GM23338 (cell line): ENCODE results near the gene FOXC2. TPM values are rescaled to one million over a fixed set of nuclear protein-coding genes. Genes with fewer than 3 reads are reported as not detected.

Experiments
- ATAC-seq: fragments of 200-7000 bp; cut with Tn5 transposase; 3 replicates; pipeline ENCODE4 v1.9.1; 2020
- DNase-seq: peaks from one replicate; pipeline ENCODE4 v3.0.0-alpha.2; 2015; ENCODE audit warnings: low spot score
- H2AFZ ChIP-seq: fragments of 200-600 bp; sonication (generic); 2 replicates; pipeline ENCODE4 v1.8.0; 2016; ENCODE audit warnings: antibody characterized with exemption, mild to moderate bottlenecking, moderate library complexity
- H3F3A ChIP-seq: fragments of 200-600 bp; sonication (generic); replicated peaks from 2 replicates; pipeline ENCODE4 v1.8.0; 2017; ENCODE audit warnings: antibody characterized with exemption, mixed run types, low read depth
- H3K27ac ChIP-seq: fragments of 200-600 bp; sonication (generic); 2 replicates; pipeline ENCODE4 v1.6.1; 2016; ENCODE audit warnings: low read depth
- H3K27me3 ChIP-seq: fragments of 200-600 bp; sonication (generic); 2 replicates; pipeline ENCODE4 v1.8.0; 2016; ENCODE audit warnings: mild to moderate bottlenecking, mixed run types, moderate library complexity; ENCODE audit not compliant: insufficient read depth
- H3K36me3 ChIP-seq: fragments of 200-600 bp; sonication (generic); 2 replicates; pipeline ENCODE4 v1.8.0; 2016; ENCODE audit warnings: mild to moderate bottlenecking; ENCODE audit not compliant: insufficient read depth
- H3K4me1 ChIP-seq: fragments of 200-600 bp; sonication (generic); 2 replicates; pipeline ENCODE4 v1.8.0; 2016; ENCODE audit warnings: mild to moderate bottlenecking, moderate library complexity; ENCODE audit not compliant: insufficient read depth
- H3K4me2 ChIP-seq: fragments of 200-600 bp; sonication (generic); 2 replicates; pipeline ENCODE4 v1.7.1; 2017; ENCODE audit warnings: mixed run types
- H3K4me3 ChIP-seq: fragments of 200-600 bp; sonication (generic); 2 replicates; pipeline ENCODE4 v1.6.1; 2016; ENCODE audit warnings: mixed run types
- H3K79me2 ChIP-seq: fragments of 200-600 bp; sonication (generic); replicated peaks from 2 replicates; pipeline ENCODE4 v1.8.0; 2017; ENCODE audit warnings: mild to moderate bottlenecking; ENCODE audit not compliant: insufficient read depth
- H3K9me2 ChIP-seq: fragments of 200-600 bp; sonication (generic); 2 replicates; pipeline ENCODE4 v1.8.0; 2017; ENCODE audit not compliant: insufficient read depth
- H4K20me1 ChIP-seq: fragments of 200-600 bp; sonication (generic); replicated peaks from 2 replicates; pipeline ENCODE4 v1.8.0; 2017; ENCODE audit warnings: mild to moderate bottlenecking; ENCODE audit not compliant: insufficient read depth
- H3K27ac Mint-ChIP-seq: 2 replicates; pipeline ENCODE4 v1.8.0; 2020; ENCODE audit warnings: inconsistent platforms, mild to moderate bottlenecking, moderate library complexity, mixed read lengths
- H3K27me3 Mint-ChIP-seq: 3 replicates; pipeline ENCODE4 v1.8.0; 2022; ENCODE audit warnings: low read depth, mild to moderate bottlenecking, moderate library complexity, mixed read lengths, inconsistent platforms; ENCODE audit not compliant: insufficient read depth, poor library complexity
- H3K36me3 Mint-ChIP-seq: 3 replicates; pipeline ENCODE4 v1.8.0; 2021; ENCODE audit warnings: low read depth, mild to moderate bottlenecking, inconsistent platforms, moderate library complexity, mixed read lengths
- H3K4me1 Mint-ChIP-seq: 3 replicates; pipeline ENCODE4 v1.8.0; 2020; ENCODE audit warnings: mild to moderate bottlenecking, inconsistent platforms, mixed read lengths
- H3K4me3 Mint-ChIP-seq: 3 replicates; pipeline ENCODE4 v1.8.0; 2021; ENCODE audit warnings: moderate library complexity, mild to moderate bottlenecking, inconsistent platforms, mixed read lengths
- H3K9me3 Mint-ChIP-seq: 3 replicates; pipeline ENCODE4 v1.8.0; 2020; ENCODE audit warnings: moderate library complexity, mild to moderate bottlenecking, inconsistent platforms, mixed read lengths
- CREB1 ChIP-seq: fragments of 250-450 bp; sonication (Bioruptor Pico); IDR thresholded peaks from 2 replicates; pipeline ENCODE4 v1.5.0; 2020; ENCODE audit warnings: low read depth, mild to moderate bottlenecking, moderate library complexity
- CTCF ChIP-seq, 2 experiments: fragments of 200-600 bp in 1 of 2; sonication (generic) in 1 of 2; conservative IDR thresholded peaks; 2 replicates each; pipeline versions ENCODE4 v1.5.1 to v1.6.1; 2016 to 2017; ENCODE audit warnings: antibody characterized with exemption in 2 of 2, low read depth in 2 of 2, mild to moderate bottlenecking in 2 of 2, moderate library complexity in 1 of 2
- ETS1 ChIP-seq: IDR thresholded peaks from 2 replicates; pipeline ENCODE4 v1.6.1; 2016; ENCODE audit warnings: antibody characterized with exemption
- JUNB ChIP-seq: IDR thresholded peaks from one replicate; pipeline ENCODE4 v1.6.1; 2016; ENCODE audit warnings: antibody characterized with exemption; ENCODE audit not compliant: unreplicated experiment
- NANOG ChIP-seq: IDR thresholded peaks from 2 replicates; pipeline ENCODE4 v1.6.1; 2016; ENCODE audit warnings: antibody characterized with exemption, borderline replicate concordance
- POLR2AphosphoS5 ChIP-seq: IDR thresholded peaks from 2 replicates; pipeline ENCODE4 v1.6.1; 2016; ENCODE audit warnings: antibody characterized with exemption, low read depth
- REST ChIP-seq: IDR thresholded peaks from one replicate; pipeline ENCODE4 v1.6.1; 2018; ENCODE audit warnings: antibody characterized with exemption; ENCODE audit not compliant: unreplicated experiment
- ZNF114 ChIP-seq: fragments of 250-450 bp; sonication (Bioruptor Pico); IDR thresholded peaks from 2 replicates; pipeline ENCODE4 v1.5.0; 2020; ENCODE audit warnings: mild to moderate bottlenecking, moderate library complexity
- polyA plus RNA-seq: library from polyadenylated mRNA; unstranded; fragments of >200 nt; fragmentation: Nextera tagmentation; extraction: Ambion mirVana; gene quantifications from 2 replicates; pipeline ENCODE4 v1.2.1, GENCODE V29; 2016
- total RNA-seq: library from RNA; depleted of rRNA; stranded (reverse); fragments of >200 nt; shearing (Covaris generic); gene quantifications from 2 replicates; pipeline ENCODE4 v1.2.3, GENCODE V29; 2014

The FOXC2 gene
- total and polyA plus RNA-seq, 2 experiments from 2014 or later, result 0.16 TPM; not detected in 1

GRCh38 chr16:86554917-86555703 lies 11.5 kb upstream of the FOXC2 start, which contains the start of gene MTHFSD:
MTHFSD (minus strand) TSS chr16:86555235; CDS start chr16:86555184, 51 bp downstream.
- DNase-seq (peak; percentile 93), ATAC-seq (peak; percentile 92)
- Histone ChIP-seq H2AFZ (peak within 1 kb of the TSS; percentile 93), H3K4me2 (peak within 1 kb of the TSS; percentile 87), H4K20me1 (no peaks in the 10 kb centered on the region), H3K4me1 (no peaks in the 10 kb centered on the region), H3K27me3 (no peaks in the 10 kb centered on the region), H3K36me3 (peaks cover 4% of the 10 kb centered on the region; the same call in 1 of the 2 replicates), H3K79me2 (no peaks in the 10 kb centered on the region), H3K27ac (peak within 1 kb of the TSS; percentile 50; the same call in 1 of the 2 replicates), H3K9me2 (peaks cover 2% of the 10 kb centered on the region; the same call in 1 of the 2 replicates), H3F3A (no peaks in the 10 kb centered on the region), H3K4me3 (peak within 1 kb of the TSS; percentile 88)
- Mint-ChIP-seq H3K4me3 (peak within 1 kb of the TSS; percentile 94), H3K4me1 (peaks cover 6% of the 10 kb centered on the region), H3K9me3 (peaks cover 5% of the 10 kb centered on the region; the same call in 1 of the 3 replicates), H3K36me3 (peaks cover 6% of the 10 kb centered on the region; the same call in 2 of the 3 replicates), H3K27me3 (peaks cover 12% of the 10 kb centered on the region), H3K27ac (peak within 1 kb of the TSS; percentile 97)
- peak; percentile 100 for TF ChIP-seq CREB1
- TF ChIP-seq ZNF114, result no peak
- TF ChIP-seq CTCF (conservative IDR thresholded peaks at IDR 0.05; ENCODE audit: low read depth in 2 of 2), result no peak
- TF ChIP-seq NANOG, result no peak
- TF ChIP-seq ETS1, result no peak
- TF ChIP-seq POLR2AphosphoS5, result peak; percentile 82
- no peak for TF ChIP-seq JUNB

GRCh38 chr16:86555704-86556075 lies 10.9 kb upstream of the FOXC2 start:
- H3K27me3 ChIP-seq, result no peaks in the 10 kb centered on the region
- Mint-ChIP-seq H3K27me3 (peaks cover 14% of the 10 kb centered on the region), H3K36me3 (peaks cover 6% of the 10 kb centered on the region; the same call in 2 of the 3 replicates), H3K9me3 (peaks cover 5% of the 10 kb centered on the region; the same call in 1 of the 3 replicates), H3K4me3 (peak overlapping the region; percentile 94), H3K4me1 (peaks cover 6% of the 10 kb centered on the region), H3K27ac (peak overlapping the region; percentile 77; the same call in 1 of the 2 replicates)
- peaks cover 2% of the 10 kb centered on the region; the same call in 1 of the 2 replicates for H3K9me2 ChIP-seq
- H3K4me2 ChIP-seq, result peak overlapping the region; percentile 87
- no peaks in the 10 kb centered on the region for H3F3A ChIP-seq
- H2AFZ ChIP-seq, result peak overlapping the region; percentile 84
- ATAC-seq (no peak), DNase-seq (peak; percentile 1)
- H3K27ac ChIP-seq, result 0 out of 2 replicates have a peak overlapping the region, but pooled peaks have one; percentile 4
- no peaks in the 10 kb centered on the region for H4K20me1 ChIP-seq
- no peaks in the 10 kb centered on the region for H3K79me2 ChIP-seq
- H3K36me3 ChIP-seq, result peaks cover 4% of the 10 kb centered on the region; the same call in 1 of the 2 replicates
- H3K4me1 ChIP-seq, result no peaks in the 10 kb centered on the region
- peak overlapping the region; percentile 88 for H3K4me3 ChIP-seq
- TF ChIP-seq REST (no peak), JUNB (no peak), ETS1 (no peak), ZNF114 (no peak)
